A673 (cell line): Measurements from ENCODE around the gene CNTLN. TPM values are rescaled to one million over a fixed set of nuclear protein-coding genes. Genes with fewer than 3 reads are reported as not detected.

Experiments
- BruUV-seq: library from RNA; stranded (reverse); fragments of 400-500 nt; replicated peaks from 2 replicates; lab custom pipeline; 2021; lab: Mats Ljungman, UMichigan
- CTCF ChIA-PET: fragments of 300-600 bp; sonication (Branson Sonifier 250); formaldehyde crosslinking; loops from one replicate; lab custom pipeline; 2022; ENCODE audit warnings: antibody characterized with exemption; lab: Charles Lee
- POLR2A ChIA-PET: fragments of 300-600 bp; sonication (Branson Sonifier 250); formaldehyde crosslinking; loops from one replicate; lab custom pipeline; 2022; ENCODE audit warnings: antibody characterized with exemption; ENCODE audit not compliant: low non-redundant PET; lab: Charles Lee
- DNase-seq: peaks from one replicate; pipeline ENCODE4 v3.0.0-alpha.2; 2015; ENCODE audit warnings: low spot score
- H3K27ac ChIP-seq: fragments of 200-600 bp; sonication (generic); 2 replicates; pipeline ENCODE4 v1.5.1; 2016; ENCODE audit warnings: mixed run types, low read depth, mild to moderate bottlenecking, mixed read lengths, antibody characterized with exemption, low read length; ENCODE audit not compliant: poor library complexity, severe bottlenecking
- H3K27me3 ChIP-seq: fragments of 200-600 bp; sonication (generic); replicated peaks from 2 replicates; pipeline ENCODE4 v1.6.1; 2017; ENCODE audit warnings: mixed run types, low read depth, mild to moderate bottlenecking, mixed read lengths, antibody characterized with exemption, low read length; ENCODE audit not compliant: insufficient read depth, poor library complexity
- H3K36me3 ChIP-seq: fragments of 200-600 bp; sonication (generic); 2 replicates; pipeline ENCODE4 v1.6.1; 2016; ENCODE audit warnings: mixed run types, mild to moderate bottlenecking, mixed read lengths, antibody characterized with exemption, low read length; ENCODE audit not compliant: insufficient read depth, poor library complexity, severe bottlenecking
- H3K4me1 ChIP-seq: fragments of 200-600 bp; sonication (generic); 2 replicates; pipeline ENCODE4 v1.6.1; 2017; ENCODE audit warnings: mixed run types, mild to moderate bottlenecking, mixed read lengths, antibody characterized with exemption, low read length; ENCODE audit not compliant: insufficient read depth, poor library complexity, severe bottlenecking
- H3K4me3 ChIP-seq: fragments of 200-600 bp; sonication (generic); 2 replicates; pipeline ENCODE4 v1.5.1; 2016; ENCODE audit warnings: low read depth, mixed run types, mild to moderate bottlenecking, mixed read lengths, low read length; ENCODE audit not compliant: poor library complexity, severe bottlenecking
- H3K9me3 ChIP-seq: fragments of 200-600 bp; sonication (generic); 2 replicates; pipeline ENCODE4 v1.6.1; 2016; ENCODE audit warnings: mixed run types, low read depth, mild to moderate bottlenecking, mixed read lengths, antibody characterized with exemption, low read length; ENCODE audit not compliant: poor library complexity, severe bottlenecking
- CTCF ChIP-seq: fragments of 300-800, 200-600 bp; sonication (generic); conservative IDR thresholded peaks from 2 replicates; pipeline ENCODE4 v1.5.1; 2017; ENCODE audit warnings: low read depth, mild to moderate bottlenecking, antibody characterized with exemption, low read length, moderate library complexity, mixed read lengths
- EZH2 ChIP-seq: fragments of 200-600 bp; sonication (generic); IDR thresholded peaks from 2 replicates; pipeline ENCODE4 v1.6.1; 2017; ENCODE audit warnings: borderline replicate concordance, low read depth, mild to moderate bottlenecking, mixed read lengths, antibody characterized with exemption, low read length; ENCODE audit not compliant: poor library complexity, severe bottlenecking
- intact Hi-C: fragments of 100-400 bp; cut with micrococcal nuclease; formaldehyde crosslinking; loops from one replicate; pipeline ENCODE4 v1.10.0; 2022; ENCODE audit not compliant: unreplicated experiment
- total RNA-seq: library from RNA; stranded (reverse); gene quantifications from 2 replicates; pipeline ENCODE4 v1.2.3, GENCODE V29; 2021

The CNTLN gene
- total RNA-seq, 1 experiment from 2014 or later: 6.6 TPM

DNA sequence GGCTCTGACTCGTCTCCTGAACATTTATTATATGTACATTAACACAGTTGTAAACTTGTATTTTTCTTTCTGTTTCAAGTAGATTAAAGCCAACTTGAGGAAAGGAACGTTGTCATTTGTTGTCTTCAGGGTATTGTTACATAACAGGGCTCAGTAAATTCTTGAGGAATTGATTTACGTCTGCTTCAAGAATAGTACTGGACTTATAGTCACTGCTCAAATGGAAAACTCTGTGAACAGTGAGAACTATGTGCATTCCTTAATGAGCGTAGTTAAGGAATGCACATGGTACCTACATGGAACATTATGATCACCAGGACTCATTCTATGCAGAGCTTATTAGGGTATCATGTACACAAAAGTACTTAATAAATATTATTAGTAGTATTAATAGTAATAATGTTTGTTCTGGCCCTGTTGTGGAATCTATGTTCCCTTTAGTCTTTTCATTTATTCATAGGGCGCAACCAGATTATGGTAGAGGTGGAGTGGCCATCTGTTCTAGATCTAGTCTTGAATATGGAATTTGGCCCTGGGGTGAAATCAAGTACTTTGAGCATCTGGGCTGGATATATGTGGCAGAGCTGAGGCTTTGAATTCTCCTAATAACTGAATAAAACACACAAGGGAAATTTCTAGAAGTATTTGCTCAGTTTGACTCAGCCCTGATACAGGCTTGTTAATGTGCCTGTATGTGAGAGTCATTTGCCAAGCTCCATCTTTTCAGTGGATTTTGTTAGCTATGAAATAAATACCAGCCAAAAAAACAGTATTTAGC lies 335.4 kb downstream of the CNTLN start:
- H3K36me3 ChIP-seq: no peaks in the 10 kb centered on the region
- no peak for DNase-seq
- no peak overlapping the region for H3K27ac ChIP-seq
- intact Hi-C loops: no loop called here
- no peaks in the 10 kb centered on the region for H3K4me1 ChIP-seq
- TF ChIP-seq CTCF (no peak), EZH2 (no peak)
- H3K4me3 ChIP-seq: no peak overlapping the region
- CTCF ChIA-PET: no interaction called here
- H3K27me3 ChIP-seq: no peaks in the 10 kb centered on the region
- no peaks in the 10 kb centered on the region for H3K9me3 ChIP-seq
- POLR2A ChIA-PET: no interaction called here
- BruUV-seq: no TSS peak

DNA sequence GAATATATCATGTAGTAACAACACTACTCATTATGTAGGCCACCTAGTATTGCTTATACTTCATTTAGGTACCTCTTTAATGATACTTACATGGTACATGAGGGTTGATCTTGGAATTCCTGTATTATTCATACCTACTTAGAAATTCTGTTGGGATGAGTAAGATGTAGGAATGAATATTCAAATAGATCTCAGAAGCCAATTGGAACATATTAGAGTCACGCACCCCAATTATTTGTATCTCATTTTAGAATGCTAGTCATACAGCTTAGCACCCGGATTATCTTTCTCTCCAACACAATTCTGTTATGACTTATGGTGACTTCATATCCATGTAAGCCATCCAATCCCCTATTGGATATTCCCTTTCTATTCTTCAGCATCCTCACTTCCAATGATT lies 337.3 kb downstream of the CNTLN start:
- no peaks in the 10 kb centered on the region for H3K4me1 ChIP-seq
- no peak for DNase-seq
- TF ChIP-seq EZH2: no peak
- no peak for TF ChIP-seq CTCF
- BruUV-seq: no TSS peak
- CTCF ChIA-PET: no interaction called here
- no peaks in the 10 kb centered on the region for H3K9me3 ChIP-seq
- POLR2A ChIA-PET: no interaction called here
- H3K27ac ChIP-seq: no peak overlapping the region
- no peaks in the 10 kb centered on the region for H3K27me3 ChIP-seq
- no peak overlapping the region for H3K4me3 ChIP-seq
- H3K36me3 ChIP-seq: no peaks in the 10 kb centered on the region
- intact Hi-C loops: no loop called here

GRCh38 chr9:17476401-17476800 lies 341.6 kb downstream of the CNTLN start:
- ChIA-PET POLR2A (no interaction called here), CTCF (no interaction called here)
- Histone ChIP-seq H3K36me3 (no peaks in the 10 kb centered on the region), H3K27me3 (no peaks in the 10 kb centered on the region), H3K27ac (no peak overlapping the region), H3K4me3 (no peak overlapping the region), H3K9me3 (no peaks in the 10 kb centered on the region), H3K4me1 (no peaks in the 10 kb centered on the region)
- intact Hi-C loops: no loop called here
- TF ChIP-seq EZH2 (no peak), CTCF (no peak)
- BruUV-seq: no TSS peak
- no peak for DNase-seq
